HEK293T (cell line): Measurements from ENCODE around the gene CDH10.

ENCODE experiments used
- CTCF ChIA-PET: fragments of 350-600 bp; formaldehyde crosslinking; extraction: SDS; loops from one replicate; lab custom pipeline; 2021; ENCODE audit warnings: antibody characterized with exemption, inconsistent platforms; lab: Yijun Ruan, JAX
- POLR2A ChIA-PET: fragments of 350-600 bp; formaldehyde crosslinking; extraction: SDS; loops from one replicate; lab custom pipeline; 2020; ENCODE audit warnings: antibody characterized with exemption, inconsistent platforms; lab: Yijun Ruan, JAX
- DNase-seq: peaks from one replicate; pipeline ENCODE4 v3.0.0; 2012; ENCODE audit warnings: mixed read lengths; ENCODE audit errors: extremely low spot score
- ARNT ChIP-seq: fragments of 450-650 bp; IDR thresholded peaks from 2 replicates; pipeline ENCODE4 v1.6.1; 2017; ENCODE audit warnings: mild to moderate bottlenecking
- BHLHE40 ChIP-seq: fragments of 450-650 bp; IDR thresholded peaks from 2 replicates; pipeline ENCODE4 v1.6.1; 2016; ENCODE audit warnings: mild to moderate bottlenecking, moderate library complexity, borderline replicate concordance
- CTBP1 ChIP-seq: fragments of 450-650 bp; IDR thresholded peaks from 2 replicates; pipeline ENCODE4 v1.6.1; 2016; ENCODE audit warnings: borderline replicate concordance
- ELF4 ChIP-seq: fragments of 450-650 bp; IDR thresholded peaks from 2 replicates; pipeline ENCODE4 v1.6.1; 2017; ENCODE audit warnings: antibody characterized with exemption
- FOXA1 ChIP-seq: fragments of 450-650 bp; IDR thresholded peaks from 2 replicates; pipeline ENCODE4 v1.6.1; 2016; ENCODE audit warnings: mild to moderate bottlenecking
- FOXK2 ChIP-seq: fragments of 450-650 bp; IDR thresholded peaks from 2 replicates; pipeline ENCODE4 v1.6.1; 2016; ENCODE audit warnings: mild to moderate bottlenecking
- FOXM1 ChIP-seq: fragments of 450-650 bp; IDR thresholded peaks from 2 replicates; pipeline ENCODE4 v1.6.1; 2017; ENCODE audit warnings: mild to moderate bottlenecking, borderline replicate concordance
- HDGF ChIP-seq: fragments of 450-650 bp; IDR thresholded peaks from 2 replicates; pipeline ENCODE4 v1.6.1; 2017; ENCODE audit warnings: antibody characterized with exemption, borderline replicate concordance
- L3MBTL2 ChIP-seq: fragments of 450-650 bp; conservative IDR thresholded peaks from 2 replicates; pipeline ENCODE4 v1.6.1; 2016; ENCODE audit warnings: mild to moderate bottlenecking
- LEF1 ChIP-seq: fragments of 450-650 bp; IDR thresholded peaks from 2 replicates; pipeline ENCODE4 v1.6.1; 2017; ENCODE audit warnings: mild to moderate bottlenecking, borderline replicate concordance
- NFRKB ChIP-seq: fragments of 450-650 bp; IDR thresholded peaks from 2 replicates; pipeline ENCODE4 v1.6.1; 2016; ENCODE audit warnings: mild to moderate bottlenecking, moderate library complexity
- PKNOX1 ChIP-seq: fragments of 450-650 bp; IDR thresholded peaks from 2 replicates; pipeline ENCODE4 v1.6.1; 2016
- SP1 ChIP-seq: fragments of 450-650 bp; IDR thresholded peaks from 2 replicates; pipeline ENCODE4 v1.6.1; 2017
- SUZ12 ChIP-seq: fragments of 450-650 bp; IDR thresholded peaks from 2 replicates; pipeline ENCODE4 v1.6.1; 2016; ENCODE audit warnings: mild to moderate bottlenecking
- TARDBP ChIP-seq: fragments of 450-650 bp; IDR thresholded peaks from 2 replicates; pipeline ENCODE4 v1.6.1; 2016
- ZNF384 ChIP-seq: fragments of 450-650 bp; IDR thresholded peaks from 2 replicates; pipeline ENCODE4 v1.6.1; 2016

CDH10 gene

GRCh38 chr5:24646915-24647314, 2.1 kb upstream of the CDH10 start:
- ChIA-PET CTCF (no interaction called here), POLR2A (no interaction called here)
- TF ChIP-seq ARNT = no peak
- TF ChIP-seq L3MBTL2 = no peak
- TF ChIP-seq PKNOX1 = no peak
- no peak for TF ChIP-seq CTBP1
- TF ChIP-seq ELF4 = no peak
- TF ChIP-seq FOXM1 = no peak
- no peak for TF ChIP-seq ZNF384
- TF ChIP-seq LEF1 = no peak
- TF ChIP-seq SP1 = no peak
- TF ChIP-seq BHLHE40 = no peak
- TF ChIP-seq FOXK2 = no peak
- no peak for DNase-seq

GRCh38 chr5:24645483-24645882, 705 bp upstream of the CDH10 start:
- no peak for DNase-seq
- POLR2A ChIA-PET = no interaction called here
- CTCF ChIA-PET = interaction anchor here (0.5 to 0.6 kb wide), 2 partner anchors 11 to 821 kb away, joined by 3 to 5 read pairs; no protein-coding TSS in a partner anchor
- TF ChIP-seq SP1 (no peak), HDGF (no peak), ARNT (no peak), PKNOX1 (no peak), NFRKB (no peak), FOXM1 (no peak), L3MBTL2 (no peak)

- POLR2A ChIA-PET = no interaction called here
- no peak for TF ChIP-seq FOXK2
- TF ChIP-seq FOXA1 = no peak
- no peak for TF ChIP-seq TARDBP
- no peak for TF ChIP-seq ZNF384
- TF ChIP-seq BHLHE40 = no peak
- no peak for TF ChIP-seq LEF1
- TF ChIP-seq SP1 = no peak
- no peak for TF ChIP-seq ELF4
- TF ChIP-seq CTBP1 = no peak
- TF ChIP-seq NFRKB = no peak
- no peak for TF ChIP-seq L3MBTL2
- TF ChIP-seq HDGF = no peak
- TF ChIP-seq PKNOX1 = no peak
- no peak for TF ChIP-seq FOXM1
- TF ChIP-seq ARNT = no peak
- TF ChIP-seq SUZ12 = no peak
- DNase-seq = no peak
- CTCF ChIA-PET = interaction anchor here (1.1 kb wide), 1 partner anchor 362 kb away, joined by 3 read pairs; no protein-coding TSS in a partner anchor
These were observed 898 bp downstream of the CDH10 start for GRCh38 chr5:24643880-24644279.

- ChIA-PET POLR2A (no interaction called here), CTCF (no interaction called here)
- TF ChIP-seq FOXA1 (no peak), LEF1 (no peak), L3MBTL2 (no peak), SP1 (no peak), FOXM1 (no peak), FOXK2 (no peak), TARDBP (no peak), CTBP1 (no peak), ZNF384 (no peak)
- DNase-seq = no peak
These were observed 1.6 kb downstream of the CDH10 start for GRCh38 chr5:24643156-24643555.

- ChIA-PET CTCF (no interaction called here), POLR2A (no interaction called here)
- no peak for TF ChIP-seq FOXA1
- no peak for TF ChIP-seq HDGF
- no peak for TF ChIP-seq LEF1
- no peak for TF ChIP-seq FOXM1
- TF ChIP-seq FOXK2 = no peak
- TF ChIP-seq ARNT = no peak
- TF ChIP-seq TARDBP = no peak
- TF ChIP-seq L3MBTL2 = no peak
- no peak for TF ChIP-seq CTBP1
- TF ChIP-seq NFRKB = no peak
- TF ChIP-seq ZNF384 = no peak
- TF ChIP-seq ELF4 = no peak
- TF ChIP-seq SUZ12 = no peak
- no peak for TF ChIP-seq SP1
- TF ChIP-seq BHLHE40 = no peak
- no peak for TF ChIP-seq PKNOX1
- DNase-seq = no peak
These were observed 2.8 kb downstream of the CDH10 start for GRCh38 chr5:24642022-24642421.

- POLR2A ChIA-PET = no interaction called here
- TF ChIP-seq ARNT (no peak), LEF1 (no peak), FOXK2 (no peak), ZNF384 (no peak), FOXM1 (no peak), L3MBTL2 (no peak), NFRKB (no peak), FOXA1 (no peak)
- no peak for DNase-seq
These were observed 9.6 kb downstream of the CDH10 start for GRCh38 chr5:24635209-24635608.

More at GRCh38 chr5:24635209-24635608, 9.6 kb downstream of the CDH10 start:
- CTCF ChIA-PET = interaction anchor here (0.6 to 0.7 kb wide), 2 partner anchors 11 to 401 kb away, joined by 3 to 4 read pairs; no protein-coding TSS in a partner anchor
